ENCODE data around the gene WWOX. TPM values are rescaled to one million over a fixed set of nuclear protein-coding genes. Genes with fewer than 3 reads are reported as not detected.

The WWOX gene
- total and polyA plus RNA-seq, 2 of the 13 experiments (the other 11 are each of a cell fraction or from before 2014, with no cell fraction given): 9.1 to 37.4 TPM

- TF ChIP-seq CENPX (CRISPR knock-in tag; IDR thresholded peaks at IDR 0.05) (no peak), BRD4 (CRISPR knock-in tag; IDR thresholded peaks at IDR 0.05) (no peak), ZNF44 (CRISPR knock-in tag; IDR thresholded peaks at IDR 0.05) (peak; percentile 63; the same call in 1 of the 2 replicates), HOXA5 (CRISPR knock-in tag; IDR thresholded peaks at IDR 0.05) (no peak), TEAD2 (CRISPR knock-in tag; IDR thresholded peaks at IDR 0.05) (no peak), SNAPC2 (CRISPR knock-in tag; IDR thresholded peaks at IDR 0.05) (no peak), GPN1 (CRISPR knock-in tag; IDR thresholded peaks at IDR 0.05; ENCODE audit: borderline replicate concordance) (no peak), KLF6 (CRISPR knock-in tag; IDR thresholded peaks at IDR 0.05) (no peak), RAD21 (CRISPR knock-in tag; IDR thresholded peaks at IDR 0.05) (no peak), RBAK (CRISPR knock-in tag; IDR thresholded peaks at IDR 0.05) (no peak), SNAI1 (CRISPR knock-in tag; IDR thresholded peaks at IDR 0.05; ENCODE audit: borderline replicate concordance) (no peak), TFDP2 (CRISPR knock-in tag; IDR thresholded peaks at IDR 0.05) (no peak), SNAPC4 (CRISPR knock-in tag; IDR thresholded peaks at IDR 0.05) (no peak), ZNF570 (CRISPR knock-in tag; IDR thresholded peaks at IDR 0.05; ENCODE audit: borderline replicate concordance) (no peak), MED13 (CRISPR knock-in tag; IDR thresholded peaks at IDR 0.05) (no peak), UBTF (CRISPR knock-in tag; IDR thresholded peaks at IDR 0.05) (0 out of 2 replicates have a peak, but pooled peaks have one; percentile 40), JDP2 (CRISPR knock-in tag; IDR thresholded peaks at IDR 0.05; ENCODE audit: borderline replicate concordance) (no peak), ZNF331 (CRISPR knock-in tag; IDR thresholded peaks at IDR 0.05) (peak; percentile 48; the same call in 1 of the 2 replicates)
- TF ChIP-seq, protein P1, sequence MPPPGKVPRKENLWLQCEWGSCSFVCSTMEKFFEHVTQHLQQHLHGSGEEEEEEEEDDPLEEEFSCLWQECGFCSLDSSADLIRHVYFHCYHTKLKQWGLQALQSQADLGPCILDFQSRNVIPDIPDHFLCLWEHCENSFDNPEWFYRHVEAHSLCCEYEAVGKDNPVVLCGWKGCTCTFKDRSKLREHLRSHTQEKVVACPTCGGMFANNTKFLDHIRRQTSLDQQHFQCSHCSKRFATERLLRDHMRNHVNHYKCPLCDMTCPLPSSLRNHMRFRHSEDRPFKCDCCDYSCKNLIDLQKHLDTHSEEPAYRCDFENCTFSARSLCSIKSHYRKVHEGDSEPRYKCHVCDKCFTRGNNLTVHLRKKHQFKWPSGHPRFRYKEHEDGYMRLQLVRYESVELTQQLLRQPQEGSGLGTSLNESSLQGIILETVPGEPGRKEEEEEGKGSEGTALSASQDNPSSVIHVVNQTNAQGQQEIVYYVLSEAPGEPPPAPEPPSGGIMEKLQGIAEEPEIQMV (CRISPR knock-in tag; IDR thresholded peaks at IDR 0.05; ENCODE audit: low read depth): no peak
- TF ChIP-seq, protein P2, sequence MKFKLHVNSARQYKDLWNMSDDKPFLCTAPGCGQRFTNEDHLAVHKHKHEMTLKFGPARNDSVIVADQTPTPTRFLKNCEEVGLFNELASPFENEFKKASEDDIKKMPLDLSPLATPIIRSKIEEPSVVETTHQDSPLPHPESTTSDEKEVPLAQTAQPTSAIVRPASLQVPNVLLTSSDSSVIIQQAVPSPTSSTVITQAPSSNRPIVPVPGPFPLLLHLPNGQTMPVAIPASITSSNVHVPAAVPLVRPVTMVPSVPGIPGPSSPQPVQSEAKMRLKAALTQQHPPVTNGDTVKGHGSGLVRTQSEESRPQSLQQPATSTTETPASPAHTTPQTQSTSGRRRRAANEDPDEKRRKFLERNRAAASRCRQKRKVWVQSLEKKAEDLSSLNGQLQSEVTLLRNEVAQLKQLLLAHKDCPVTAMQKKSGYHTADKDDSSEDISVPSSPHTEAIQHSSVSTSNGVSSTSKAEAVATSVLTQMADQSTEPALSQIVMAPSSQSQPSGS (CRISPR knock-in tag; IDR thresholded peaks at IDR 0.05): no peak
Measured at GRCh38 chr16:78984887-78985464, 885.5 kb downstream of the WWOX start (continued).
